Fibroblast of lung (primary cell): ENCODE data around the gene FSD2. TPM values are rescaled to one million over a fixed set of nuclear protein-coding genes. Genes with fewer than 3 reads are reported as not detected.

Source experiments
- DNase-seq, 2 donors: peaks; one replicate each; pipeline versions ENCODE4 v3.0.0 to v3.0.0-alpha.2; 2010; ENCODE audit warnings: low read depth in 2 of 2
- H2AFZ ChIP-seq: 2 replicates; pipeline ENCODE4 v1.5.1; 2012; ENCODE audit warnings: low read length, control low read depth, inconsistent platforms
- H3K27ac ChIP-seq: 2 replicates; pipeline ENCODE4 v1.5.1; 2011; ENCODE audit warnings: low read length, control low read depth; ENCODE audit not compliant: insufficient read depth
- H3K27me3 ChIP-seq: 2 replicates; pipeline ENCODE4 v1.5.1; 2011; ENCODE audit warnings: mild to moderate bottlenecking, low read length; ENCODE audit not compliant: control insufficient read depth, insufficient read depth
- H3K36me3 ChIP-seq: 2 replicates; pipeline ENCODE4 v1.5.1; 2011; ENCODE audit warnings: low read length; ENCODE audit not compliant: control insufficient read depth, insufficient read depth
- H3K4me1 ChIP-seq: 2 replicates; pipeline ENCODE4 v1.5.1; 2011; ENCODE audit warnings: low read length; ENCODE audit not compliant: control insufficient read depth, insufficient read depth; ENCODE audit errors: extremely low read depth
- H3K4me2 ChIP-seq: 2 replicates; pipeline ENCODE4 v1.5.1; 2011; ENCODE audit warnings: low read length, control low read depth; ENCODE audit not compliant: insufficient read depth; ENCODE audit errors: extremely low read depth
- H3K4me3 ChIP-seq, 4 experiments: fragments of 200-600 bp in 1 of 4; sonication (generic) in 1 of 4; replicated peaks in 1 of 4; 2 replicates each; pipeline ENCODE4 v1.5.1; 2011 to 2016; ENCODE audit warnings: low read length in 4 of 4, low read depth in 3 of 4, mild to moderate bottlenecking in 3 of 4, control low read depth in 2 of 4, inconsistent platforms in 1 of 4, mixed read lengths in 1 of 4; ENCODE audit not compliant: insufficient read depth in 1 of 4; ENCODE audit errors: control extremely low read depth in 1 of 4
- H3K79me2 ChIP-seq: 2 replicates; pipeline ENCODE4 v1.5.1; 2012; ENCODE audit warnings: mild to moderate bottlenecking, low read length, inconsistent platforms; ENCODE audit not compliant: control insufficient read depth, insufficient read depth
- H3K9ac ChIP-seq: 2 replicates; pipeline ENCODE4 v1.5.1; 2011; ENCODE audit warnings: mild to moderate bottlenecking, low read length, control low read depth; ENCODE audit not compliant: insufficient read depth
- H3K9me3 ChIP-seq: 2 replicates; pipeline ENCODE4 v1.5.1; 2012; ENCODE audit warnings: low read depth, low read length; ENCODE audit not compliant: control insufficient read depth, insufficient read depth
- H4K20me1 ChIP-seq: 2 replicates; pipeline ENCODE4 v1.5.1; 2011; ENCODE audit warnings: low read length; ENCODE audit not compliant: control insufficient read depth, insufficient read depth; ENCODE audit errors: extremely low read depth
- CTCF ChIP-seq, 2 donors: IDR thresholded peaks in 1 of 2; conservative IDR thresholded peaks in 1 of 2; 1 replicate in 1 of 2; 2 replicates in 1 of 2; pipeline ENCODE4 v1.5.1; 2011 to 2012; ENCODE audit warnings: low read length in 2 of 2, control low read depth in 1 of 2, inconsistent platforms in 1 of 2, low read depth in 1 of 2, mild to moderate bottlenecking in 1 of 2
- EZH2 ChIP-seq: IDR thresholded peaks from 2 replicates; pipeline ENCODE4 v1.5.1; 2012; ENCODE audit warnings: low read length, control low read depth, mild to moderate bottlenecking; ENCODE audit errors: missing control alignments
- polyA plus RNA-seq, 2 donors: library from polyadenylated mRNA; depleted of rRNA in 1 of 2; stranded (reverse) in 1 of 2; unstranded in 1 of 2; fragments of >200 nt; gene quantifications; 2 replicates each; pipeline ENCODE4 v1.2.1, GENCODE V29; 2011 to 2012; ENCODE audit warnings: missing spikeins in 1 of 2
- total RNA-seq: library from RNA; depleted of rRNA; stranded (reverse); fragments of >200 nt; gene quantifications from 2 replicates; pipeline ENCODE4 v1.2.1, GENCODE V29; 2014

Gene FSD2
- total and polyA plus RNA-seq, 2 donors (not counting 1 experiment from before 2014, with no cell fraction given) = not detected

GRCh38 chr15:82730022-82730530 lies 75.8 kb downstream of the FSD2 start:
- no peaks in the 10 kb centered on the region for H3K4me1 ChIP-seq
- no peak overlapping the region for H3K9ac ChIP-seq
- H3K27ac ChIP-seq = no peak overlapping the region
- H3K4me3 ChIP-seq = no peak overlapping the region
- H2AFZ ChIP-seq = no peak overlapping the region
- no peaks in the 10 kb centered on the region for H4K20me1 ChIP-seq
- no peak for DNase-seq
- no peaks in the 10 kb centered on the region for H3K79me2 ChIP-seq
- TF ChIP-seq CTCF (conservative IDR thresholded peaks at IDR 0.05 in 1 of 2, IDR thresholded peaks at IDR 0.05 in 1 of 2; ENCODE audit: low read depth in 1 of 2, low read length in 2 of 2) (no peak), EZH2 (no peak)
- no peaks in the 10 kb centered on the region for H3K9me3 ChIP-seq
- H3K27me3 ChIP-seq = no peaks in the 10 kb centered on the region
- H3K36me3 ChIP-seq = no peaks in the 10 kb centered on the region
- no peak overlapping the region for H3K4me2 ChIP-seq

DNA sequence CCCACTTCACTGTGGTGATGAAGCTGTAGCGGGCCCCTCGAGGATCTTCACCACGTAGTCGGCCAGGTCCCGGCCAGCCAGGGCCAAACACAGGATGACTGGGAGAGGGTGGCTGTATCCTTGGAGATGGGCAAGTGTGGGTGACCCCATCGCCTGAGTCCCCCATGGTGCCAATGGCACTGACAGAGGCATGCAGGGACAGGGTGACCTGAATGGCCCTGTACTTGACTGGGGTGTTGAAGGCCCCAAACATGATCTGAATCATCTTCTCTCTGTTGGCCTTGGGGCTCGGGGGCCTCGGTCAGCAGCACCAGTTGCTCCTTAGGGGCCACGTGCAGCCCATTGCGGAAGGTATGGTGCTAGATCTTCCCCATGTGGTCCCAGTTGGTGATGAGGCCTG lies 79.1 kb downstream of the FSD2 start:
- H4K20me1 ChIP-seq = no peaks in the 10 kb centered on the region
- no peak for TF ChIP-seq CTCF (conservative IDR thresholded peaks at IDR 0.05 in 1 of 2, IDR thresholded peaks at IDR 0.05 in 1 of 2; ENCODE audit: low read depth in 1 of 2, low read length in 2 of 2)
- TF ChIP-seq EZH2 = no peak
- H3K4me1 ChIP-seq = no peaks in the 10 kb centered on the region
- H3K27ac ChIP-seq = no peak overlapping the region
- no peaks in the 10 kb centered on the region for H3K79me2 ChIP-seq
- H3K36me3 ChIP-seq = no peaks in the 10 kb centered on the region
- H2AFZ ChIP-seq = no peak overlapping the region
- H3K27me3 ChIP-seq = no peaks in the 10 kb centered on the region
- no peaks in the 10 kb centered on the region for H3K9me3 ChIP-seq
- H3K4me2 ChIP-seq = no peak overlapping the region
- H3K9ac ChIP-seq = no peak overlapping the region
- H3K4me3 ChIP-seq = no peak overlapping the region
- no peak for DNase-seq

DNA sequence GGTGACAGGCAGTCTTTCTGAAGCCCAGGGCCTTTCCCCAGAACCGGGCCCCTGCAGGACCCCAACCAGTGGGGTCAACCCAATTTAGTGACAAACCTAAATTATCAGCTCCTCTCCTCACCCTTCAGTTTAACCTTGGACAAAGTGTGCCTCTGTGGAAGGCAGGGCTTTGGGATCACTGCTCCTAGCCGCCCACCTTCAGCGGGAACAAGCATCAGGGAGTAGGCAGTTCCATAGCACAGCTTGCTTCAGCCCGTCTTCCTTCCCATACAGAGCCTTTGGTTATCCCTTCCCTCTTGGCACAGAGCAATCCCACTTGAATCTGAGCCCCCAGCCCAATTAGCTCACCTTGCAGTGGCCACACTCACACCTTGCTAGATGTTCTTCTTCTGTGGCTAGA lies 90.9 kb downstream of the FSD2 start:
- H3K9ac ChIP-seq = no peak overlapping the region
- H3K27me3 ChIP-seq = no peaks in the 10 kb centered on the region
- H3K9me3 ChIP-seq = no peaks in the 10 kb centered on the region
- H4K20me1 ChIP-seq = no peaks in the 10 kb centered on the region
- H3K4me1 ChIP-seq = no peaks in the 10 kb centered on the region
- no peaks in the 10 kb centered on the region for H3K36me3 ChIP-seq
- no peaks in the 10 kb centered on the region for H3K79me2 ChIP-seq
- H3K4me2 ChIP-seq = no peak overlapping the region
- TF ChIP-seq EZH2 (no peak), CTCF (conservative IDR thresholded peaks at IDR 0.05 in 1 of 2, IDR thresholded peaks at IDR 0.05 in 1 of 2; ENCODE audit: low read depth in 1 of 2, low read length in 2 of 2) (no peak)
- no peak overlapping the region for H2AFZ ChIP-seq
- DNase-seq = no peak
- H3K4me3 ChIP-seq = no peak overlapping the region
- H3K27ac ChIP-seq = no peak overlapping the region
